AG04449 (cell line): Measurements from ENCODE around the gene HOXD11.

Experiments used
- CTCF ChIA-PET: fragments of 350-600 bp; formaldehyde crosslinking; extraction: SDS; loops from one replicate; lab custom pipeline; 2021; ENCODE audit warnings: antibody characterized with exemption; lab: Yijun Ruan, JAX
- POLR2A ChIA-PET: fragments of 400-600, 350-600 bp; formaldehyde crosslinking; extraction: SDS; loops from one replicate; lab custom pipeline; 2020; ENCODE audit warnings: antibody characterized with exemption, inconsistent platforms; lab: Yijun Ruan, JAX
- DNase-seq: peaks from one replicate; pipeline ENCODE4 v3.0.0-alpha.2; 2010; ENCODE audit warnings: low read depth, low spot score
- H3K4me3 ChIP-seq: 2 replicates; pipeline ENCODE4 v1.5.1; 2011; ENCODE audit warnings: low read depth, mild to moderate bottlenecking, control low read depth, low read length
- CTCF ChIP-seq: IDR thresholded peaks from one replicate; pipeline ENCODE4 v1.5.1; 2011; ENCODE audit warnings: mild to moderate bottlenecking, moderate library complexity, low read length, control low read depth, inconsistent platforms; ENCODE audit not compliant: insufficient read depth; ENCODE audit errors: missing control alignments

The HOXD11 gene

GRCh38 chr2:176071330-176072291 is 35.5 kb upstream of the HOXD11 start:
- POLR2A ChIA-PET: no interaction called here
- TF ChIP-seq CTCF: no peak
- no peak overlapping the region for H3K4me3 ChIP-seq
- no peak for DNase-seq
- CTCF ChIA-PET: interaction anchor here (1.0 kb wide), 2 partner anchors 10 to 382 kb away, joined by 3 read pairs; no protein-coding TSS in a partner anchor

DNA sequence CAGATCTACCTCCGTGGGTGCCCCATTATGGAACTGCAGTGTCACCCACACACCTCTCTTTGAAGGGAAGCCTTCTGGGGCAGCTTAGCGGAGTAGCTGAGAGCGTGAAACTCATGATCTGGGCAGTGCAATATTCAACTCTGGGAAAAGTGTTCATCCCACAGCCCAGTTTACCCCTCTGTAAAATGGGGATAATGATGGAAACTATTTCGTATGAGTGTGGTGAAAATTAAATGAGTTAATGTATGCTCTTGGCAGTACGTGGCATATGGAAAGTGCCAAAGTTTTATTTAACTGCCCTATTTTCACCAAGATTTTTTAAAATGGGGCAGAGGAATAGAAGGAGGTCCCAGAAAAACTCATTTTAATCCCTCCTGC is 34.8 kb upstream of the HOXD11 start:
- no peak for TF ChIP-seq CTCF
- no peak overlapping the region for H3K4me3 ChIP-seq
- POLR2A ChIA-PET: no interaction called here
- CTCF ChIA-PET: no interaction called here
- no peak for DNase-seq

GRCh38 chr2:176072951-176073904 is 33.9 kb upstream of the HOXD11 start:
- DNase-seq: no peak
- no peak for TF ChIP-seq CTCF
- ChIA-PET POLR2A (interaction anchor here (0.6 kb wide), 1 partner anchor 349 kb away, joined by 3 read pairs; no protein-coding TSS in a partner anchor), CTCF (interaction anchor here (1.4 kb wide), 1 partner anchor 9 kb away, joined by 5 read pairs; no protein-coding TSS in a partner anchor)
- no peak overlapping the region for H3K4me3 ChIP-seq

DNA sequence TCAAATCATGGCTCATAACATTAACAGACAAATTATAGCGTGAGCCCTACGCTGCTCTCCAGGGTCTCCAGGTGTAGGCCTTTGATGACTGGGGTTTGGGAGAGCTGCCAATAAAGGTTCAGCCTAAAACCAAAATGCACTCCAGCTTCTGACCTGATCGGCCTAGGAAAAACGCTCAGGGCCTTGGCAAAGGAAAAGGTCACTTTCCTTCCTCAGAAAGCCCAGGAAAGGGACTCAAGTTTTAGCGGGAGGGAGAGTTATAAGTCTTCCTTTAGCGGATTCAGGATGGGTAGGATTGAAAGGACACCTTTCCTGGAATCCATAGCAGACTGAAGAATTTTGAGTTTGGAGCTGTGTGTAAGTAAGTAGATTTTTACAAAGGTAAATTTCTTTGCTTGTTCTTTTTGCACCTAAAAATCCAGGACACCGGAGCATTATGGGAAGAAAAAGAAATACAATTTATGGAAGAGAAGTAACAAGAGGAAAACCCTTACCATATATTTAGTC is 32.1 kb upstream of the HOXD11 start:
- no peak for TF ChIP-seq CTCF
- CTCF ChIA-PET: interaction anchor here (0.9 kb wide), 1 partner anchor 11 kb away, joined by 5 read pairs; no protein-coding TSS in a partner anchor
- POLR2A ChIA-PET: no interaction called here
- H3K4me3 ChIP-seq: no peak overlapping the region
- DNase-seq: no peak

DNA sequence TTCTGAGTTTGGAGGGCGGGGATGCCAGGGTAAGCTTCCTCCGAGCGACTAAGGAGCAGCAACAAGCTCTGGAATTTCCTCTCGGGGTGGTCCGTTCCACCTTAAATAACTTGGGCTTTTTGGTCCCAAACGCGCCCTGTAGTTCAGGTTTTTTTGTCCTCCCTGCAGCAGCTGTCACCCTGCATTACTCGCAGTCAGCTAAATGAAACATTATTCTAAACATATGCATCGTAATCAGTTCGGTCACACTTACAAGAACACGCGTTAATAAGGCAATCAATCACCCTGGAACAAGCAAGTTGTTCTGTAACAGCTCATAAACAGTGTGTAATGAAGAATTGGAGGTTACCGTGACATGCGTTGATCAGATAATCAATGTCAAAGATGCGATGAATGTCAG is 31.6 kb upstream of the HOXD11 start:
- no peak overlapping the region for H3K4me3 ChIP-seq
- ChIA-PET CTCF (interaction anchor here (0.9 kb wide), 1 partner anchor 10 kb away, joined by 5 read pairs; no protein-coding TSS in a partner anchor), POLR2A (no interaction called here)
- DNase-seq: no peak
- TF ChIP-seq CTCF: no peak
